HCT116 (cell line): ENCODE data around the gene PGAP3.

Source experiments
- CEBPB ChIP-seq: IDR thresholded peaks from 2 replicates; pipeline ENCODE4 v1.6.1; 2012; ENCODE audit warnings: low read depth
- FOSL1 ChIP-seq: IDR thresholded peaks from 2 replicates; pipeline ENCODE4 v1.6.1; 2012; ENCODE audit warnings: low read depth
- POLR2A ChIP-seq: IDR thresholded peaks from 2 replicates; pipeline ENCODE4 v1.7.0; 2011; ENCODE audit warnings: borderline replicate concordance; ENCODE audit not compliant: insufficient read depth, insufficient read length; ENCODE audit errors: extremely low read depth
- RAD21 ChIP-seq: IDR thresholded peaks from 2 replicates; pipeline ENCODE4 v1.6.1; 2012; ENCODE audit warnings: low read depth, mild to moderate bottlenecking
- SRF ChIP-seq: IDR thresholded peaks from 2 replicates; pipeline ENCODE4 v1.6.1; 2012; ENCODE audit warnings: low read depth
- YY1 ChIP-seq: IDR thresholded peaks from 2 replicates; pipeline ENCODE4 v1.6.1; 2011; ENCODE audit warnings: low read length, low read depth, moderate library complexity, mild to moderate bottlenecking; ENCODE audit not compliant: insufficient replicate concordance; ENCODE audit errors: extremely low read depth
- ZFX ChIP-seq: fragments of 450-650 bp; IDR thresholded peaks from 2 replicates; pipeline ENCODE4 v1.6.1; 2017
- TF ChIP-seq, protein P1 (sequence below): IDR thresholded peaks from 2 replicates; pipeline ENCODE4 v1.6.1; 2012; ENCODE audit warnings: low read depth
- TF ChIP-seq, protein P2 (sequence below), 3 experiments: fragments of 200-600 bp in 1 of 3; sonication (generic) in 1 of 3; IDR thresholded peaks in 2 of 3; conservative IDR thresholded peaks in 1 of 3; 2 replicates each; pipeline ENCODE4 v1.5.1; 2012 to 2017; ENCODE audit warnings: low read depth in 2 of 3, low read length in 2 of 3, antibody characterized with exemption in 1 of 3, borderline replicate concordance in 1 of 3, control low read depth in 1 of 3, mild to moderate bottlenecking in 1 of 3, mixed read lengths in 1 of 3, mixed run types in 1 of 3, moderate library complexity in 1 of 3; ENCODE audit not compliant: insufficient read depth in 1 of 3
- TF ChIP-seq, protein P3 (sequence below): IDR thresholded peaks from 2 replicates; pipeline ENCODE4 v1.6.1; 2012
- TF ChIP-seq, protein P4 (sequence below): IDR thresholded peaks from 2 replicates; pipeline ENCODE4 v1.6.1; 2012

DNA sequence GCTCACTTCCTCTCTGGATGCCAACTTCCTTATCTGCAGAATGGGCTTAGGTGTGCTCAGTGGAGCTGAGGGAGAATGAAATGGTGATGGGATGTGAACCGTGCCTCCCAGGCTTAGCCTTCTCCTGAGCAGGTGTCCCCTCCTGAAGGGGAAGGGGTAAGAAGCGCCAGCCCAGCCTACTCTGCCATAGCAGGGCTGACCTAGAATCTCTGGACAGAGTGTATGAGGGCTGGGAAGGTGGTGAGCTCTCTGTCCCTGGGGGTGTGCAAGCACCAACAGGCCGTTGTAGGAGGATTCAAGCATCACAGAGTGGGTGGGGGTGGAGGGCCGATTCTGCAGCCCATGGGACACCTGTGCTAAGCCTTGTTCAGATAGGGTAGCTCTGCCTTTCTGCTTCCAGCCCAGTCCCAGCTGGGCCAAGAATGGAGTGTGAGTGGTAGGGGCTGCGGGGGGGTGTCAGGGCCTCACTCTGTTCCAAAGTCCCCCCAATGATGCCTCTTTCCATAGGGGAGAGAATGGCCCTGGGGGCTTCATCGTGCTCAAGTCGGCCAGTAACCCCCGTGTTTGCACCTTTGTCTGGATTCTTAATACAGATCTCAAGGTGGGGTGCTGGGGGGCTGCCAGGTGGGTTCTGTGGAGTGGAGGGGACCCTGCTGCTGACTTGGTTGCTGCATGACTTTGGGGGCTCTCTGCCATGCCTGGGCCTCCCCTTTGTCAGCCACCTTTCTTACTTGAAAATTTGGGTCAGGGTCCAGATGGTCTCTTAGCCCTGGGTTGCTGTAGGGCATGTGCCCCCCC lies 25.9 kb downstream of the PGAP3 start:
- TF ChIP-seq, protein P1, sequence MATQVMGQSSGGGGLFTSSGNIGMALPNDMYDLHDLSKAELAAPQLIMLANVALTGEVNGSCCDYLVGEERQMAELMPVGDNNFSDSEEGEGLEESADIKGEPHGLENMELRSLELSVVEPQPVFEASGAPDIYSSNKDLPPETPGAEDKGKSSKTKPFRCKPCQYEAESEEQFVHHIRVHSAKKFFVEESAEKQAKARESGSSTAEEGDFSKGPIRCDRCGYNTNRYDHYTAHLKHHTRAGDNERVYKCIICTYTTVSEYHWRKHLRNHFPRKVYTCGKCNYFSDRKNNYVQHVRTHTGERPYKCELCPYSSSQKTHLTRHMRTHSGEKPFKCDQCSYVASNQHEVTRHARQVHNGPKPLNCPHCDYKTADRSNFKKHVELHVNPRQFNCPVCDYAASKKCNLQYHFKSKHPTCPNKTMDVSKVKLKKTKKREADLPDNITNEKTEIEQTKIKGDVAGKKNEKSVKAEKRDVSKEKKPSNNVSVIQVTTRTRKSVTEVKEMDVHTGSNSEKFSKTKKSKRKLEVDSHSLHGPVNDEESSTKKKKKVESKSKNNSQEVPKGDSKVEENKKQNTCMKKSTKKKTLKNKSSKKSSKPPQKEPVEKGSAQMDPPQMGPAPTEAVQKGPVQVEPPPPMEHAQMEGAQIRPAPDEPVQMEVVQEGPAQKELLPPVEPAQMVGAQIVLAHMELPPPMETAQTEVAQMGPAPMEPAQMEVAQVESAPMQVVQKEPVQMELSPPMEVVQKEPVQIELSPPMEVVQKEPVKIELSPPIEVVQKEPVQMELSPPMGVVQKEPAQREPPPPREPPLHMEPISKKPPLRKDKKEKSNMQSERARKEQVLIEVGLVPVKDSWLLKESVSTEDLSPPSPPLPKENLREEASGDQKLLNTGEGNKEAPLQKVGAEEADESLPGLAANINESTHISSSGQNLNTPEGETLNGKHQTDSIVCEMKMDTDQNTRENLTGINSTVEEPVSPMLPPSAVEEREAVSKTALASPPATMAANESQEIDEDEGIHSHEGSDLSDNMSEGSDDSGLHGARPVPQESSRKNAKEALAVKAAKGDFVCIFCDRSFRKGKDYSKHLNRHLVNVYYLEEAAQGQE, result no peak
- TF ChIP-seq, protein P2, sequence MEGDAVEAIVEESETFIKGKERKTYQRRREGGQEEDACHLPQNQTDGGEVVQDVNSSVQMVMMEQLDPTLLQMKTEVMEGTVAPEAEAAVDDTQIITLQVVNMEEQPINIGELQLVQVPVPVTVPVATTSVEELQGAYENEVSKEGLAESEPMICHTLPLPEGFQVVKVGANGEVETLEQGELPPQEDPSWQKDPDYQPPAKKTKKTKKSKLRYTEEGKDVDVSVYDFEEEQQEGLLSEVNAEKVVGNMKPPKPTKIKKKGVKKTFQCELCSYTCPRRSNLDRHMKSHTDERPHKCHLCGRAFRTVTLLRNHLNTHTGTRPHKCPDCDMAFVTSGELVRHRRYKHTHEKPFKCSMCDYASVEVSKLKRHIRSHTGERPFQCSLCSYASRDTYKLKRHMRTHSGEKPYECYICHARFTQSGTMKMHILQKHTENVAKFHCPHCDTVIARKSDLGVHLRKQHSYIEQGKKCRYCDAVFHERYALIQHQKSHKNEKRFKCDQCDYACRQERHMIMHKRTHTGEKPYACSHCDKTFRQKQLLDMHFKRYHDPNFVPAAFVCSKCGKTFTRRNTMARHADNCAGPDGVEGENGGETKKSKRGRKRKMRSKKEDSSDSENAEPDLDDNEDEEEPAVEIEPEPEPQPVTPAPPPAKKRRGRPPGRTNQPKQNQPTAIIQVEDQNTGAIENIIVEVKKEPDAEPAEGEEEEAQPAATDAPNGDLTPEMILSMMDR (IDR thresholded peaks at IDR 0.05 in 2 of 3, conservative IDR thresholded peaks at IDR 0.05 in 1 of 3; ENCODE audit: borderline replicate concordance in 1 of 3, insufficient read depth in 1 of 3, low read depth in 2 of 3, low read length in 2 of 3), result no peak
- TF ChIP-seq POLR2A (no peak), ZFX (no peak), SRF (no peak), YY1 (no peak), CEBPB (no peak), FOSL1 (no peak), RAD21 (no peak)
- TF ChIP-seq, protein P3, sequence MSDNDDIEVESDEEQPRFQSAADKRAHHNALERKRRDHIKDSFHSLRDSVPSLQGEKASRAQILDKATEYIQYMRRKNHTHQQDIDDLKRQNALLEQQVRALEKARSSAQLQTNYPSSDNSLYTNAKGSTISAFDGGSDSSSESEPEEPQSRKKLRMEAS, result no peak
- TF ChIP-seq, protein P4, sequence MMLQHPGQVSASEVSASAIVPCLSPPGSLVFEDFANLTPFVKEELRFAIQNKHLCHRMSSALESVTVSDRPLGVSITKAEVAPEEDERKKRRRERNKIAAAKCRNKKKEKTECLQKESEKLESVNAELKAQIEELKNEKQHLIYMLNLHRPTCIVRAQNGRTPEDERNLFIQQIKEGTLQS, result no peak
